Endothelial cell of umbilical vein (primary cell): ENCODE data around the gene SLC4A5. TPM values are rescaled to one million over a fixed set of nuclear protein-coding genes. Genes with fewer than 3 reads are reported as not detected.

ENCODE experiments used
- BruUV-seq: library from RNA; stranded (reverse); fragments of 400-500 nt; replicated peaks from 2 replicates; lab custom pipeline; 2021; lab: Mats Ljungman, UMichigan
- CTCF ChIA-PET: fragments of 300-600, 350-600 bp; sonication (Branson Sonifier 250); formaldehyde crosslinking; loops from one replicate; lab custom pipeline; 2021; ENCODE audit warnings: antibody characterized with exemption, inconsistent platforms; lab: Charles Lee
- POLR2A ChIA-PET: fragments of 300-600, 350-600 bp; sonication (Branson Sonifier 250); formaldehyde crosslinking; loops from one replicate; lab custom pipeline; 2021; ENCODE audit warnings: antibody characterized with exemption, inconsistent platforms; lab: Charles Lee
- DNase-seq: peaks from one replicate; pipeline ENCODE4 v3.0.0-alpha.2; 2011; ENCODE audit warnings: low read depth, low spot score
- FAIRE-seq: peaks from 2 replicates; lab custom pipeline; 2011; peaks lifted over from hg19 to GRCh38; lab: Jason Lieb, UNC
- H2AFZ ChIP-seq: 2 replicates; pipeline ENCODE4 v1.6.0; 2012; ENCODE audit warnings: low read depth, low read length, control low read depth, inconsistent platforms
- H3K27ac ChIP-seq: 2 replicates; pipeline ENCODE4 v1.5.1; 2011; ENCODE audit warnings: low read depth, mild to moderate bottlenecking, control low read depth, low read length, moderate library complexity; ENCODE audit not compliant: insufficient read depth
- H3K27me3 ChIP-seq, 2 experiments: 2 replicates each; pipeline versions ENCODE4 v1.6.0 to v1.6.1; 2011; ENCODE audit warnings: low read length in 2 of 2, mixed read lengths in 1 of 2; ENCODE audit not compliant: control insufficient read depth in 2 of 2, insufficient read depth in 2 of 2
- H3K36me3 ChIP-seq, 2 experiments: 2 replicates in 1 of 2; 3 replicates in 1 of 2; pipeline ENCODE4 v1.5.1; 2011; ENCODE audit warnings: low read length in 2 of 2, mild to moderate bottlenecking in 1 of 2, moderate library complexity in 1 of 2; ENCODE audit not compliant: control insufficient read depth in 2 of 2, insufficient read depth in 2 of 2; ENCODE audit errors: extremely low read depth in 1 of 2
- H3K4me1 ChIP-seq: 3 replicates; pipeline ENCODE4 v1.5.1; 2011; ENCODE audit warnings: mild to moderate bottlenecking, low read length; ENCODE audit not compliant: control insufficient read depth, insufficient read depth; ENCODE audit errors: extremely low read depth
- H3K4me2 ChIP-seq: 2 replicates; pipeline ENCODE4 v1.6.1; 2011; ENCODE audit warnings: low read length, control low read depth, mixed read lengths; ENCODE audit not compliant: insufficient read depth
- H3K4me3 ChIP-seq, 3 experiments: fragments of 200-600 bp in 1 of 3; sonication (generic), shearing (Covaris generic) in 1 of 3; replicated peaks in 1 of 3; 2 replicates each; pipeline ENCODE4 v1.5.1; 2011 to 2016; ENCODE audit warnings: control low read depth in 3 of 3, low read length in 3 of 3, mild to moderate bottlenecking in 2 of 3, inconsistent platforms in 1 of 3, low read depth in 1 of 3, moderate library complexity in 1 of 3; ENCODE audit not compliant: insufficient read depth in 1 of 3
- H3K79me2 ChIP-seq: 2 replicates; pipeline ENCODE4 v1.6.0; 2012; ENCODE audit warnings: low read length, inconsistent platforms; ENCODE audit not compliant: control insufficient read depth, insufficient read depth
- H3K9ac ChIP-seq: replicated peaks from 2 replicates; pipeline ENCODE3; 2011; ENCODE audit warnings: low read length, control low read depth; ENCODE audit not compliant: insufficient read depth; ENCODE audit errors: extremely low read depth
- H3K9me1 ChIP-seq: replicated peaks from 3 replicates; pipeline ENCODE4 v1.6.0; 2011; ENCODE audit warnings: mild to moderate bottlenecking, low read length; ENCODE audit not compliant: control insufficient read depth, insufficient read depth; ENCODE audit errors: extremely low read depth
- H3K9me3 ChIP-seq: replicated peaks from 2 replicates; pipeline ENCODE4 v1.5.1; 2012; ENCODE audit warnings: low read length, inconsistent platforms; ENCODE audit not compliant: control insufficient read depth, insufficient read depth
- H4K20me1 ChIP-seq: replicated peaks from 2 replicates; pipeline ENCODE3; 2011; ENCODE audit warnings: mild to moderate bottlenecking, low read length; ENCODE audit not compliant: control insufficient read depth, insufficient read depth; ENCODE audit errors: extremely low read depth
- EZH2 ChIP-seq: IDR thresholded peaks from 2 replicates; pipeline ENCODE4 v1.6.1; 2012; ENCODE audit warnings: borderline replicate concordance, low read depth, mild to moderate bottlenecking, moderate library complexity, low read length, inconsistent platforms; ENCODE audit not compliant: severe bottlenecking
- FOS ChIP-seq: IDR thresholded peaks from 2 replicates; pipeline ENCODE4 v1.6.1; 2011; ENCODE audit warnings: mild to moderate bottlenecking, low read length, moderate library complexity, borderline replicate concordance; ENCODE audit not compliant: insufficient read depth
- JUN ChIP-seq: IDR thresholded peaks from 2 replicates; pipeline ENCODE4 v1.6.1; 2011; ENCODE audit warnings: borderline replicate concordance, low read depth; ENCODE audit not compliant: insufficient read length, insufficient read depth
- POLR2A ChIP-seq: IDR thresholded peaks from 2 replicates; pipeline ENCODE4 v1.6.1; 2012; ENCODE audit warnings: low read depth, mild to moderate bottlenecking, control low read depth, low read length
- POLR2AphosphoS5 ChIP-seq: IDR thresholded peaks from 2 replicates; pipeline ENCODE4 v1.6.1; 2012; ENCODE audit warnings: low read depth, mild to moderate bottlenecking, control low read depth, low read length, moderate library complexity; ENCODE audit not compliant: insufficient read depth
- dilution Hi-C: fragments of 300-500 bp; cut with MboI; formaldehyde crosslinking; loops from one replicate; pipeline ENCODE4 v1.15.0; 2019; ENCODE audit warnings: low sequenced_read_pairs; ENCODE audit not compliant: extremely low pct_ligation_motif_present
- intact Hi-C: fragments of 100-400 bp; cut with micrococcal nuclease; formaldehyde crosslinking; loops from one replicate; pipeline ENCODE4 v1.10.0; 2022
- polyA plus RNA-seq, 4 experiments: library from polyadenylated mRNA; depleted of rRNA in 3 of 4; stranded (reverse) in 3 of 4; unstranded in 1 of 4; fragments of >200 nt; gene quantifications; 2 replicates each; pipeline versions ENCODE4 v1.2.1 to v1.2.3, GENCODE V29; 2011 to 2012; ENCODE audit warnings: missing spikeins in 1 of 4
- total RNA-seq: library from RNA; stranded (reverse); gene quantifications from 2 replicates; pipeline ENCODE4 v1.2.3, GENCODE V29; 2021

The SLC4A5 gene
- total and polyA plus RNA-seq, 2 donors (not counting 3 experiments of a cell fraction or from before 2014, with no cell fraction given), result 0.12 to 0.97 TPM

DNA sequence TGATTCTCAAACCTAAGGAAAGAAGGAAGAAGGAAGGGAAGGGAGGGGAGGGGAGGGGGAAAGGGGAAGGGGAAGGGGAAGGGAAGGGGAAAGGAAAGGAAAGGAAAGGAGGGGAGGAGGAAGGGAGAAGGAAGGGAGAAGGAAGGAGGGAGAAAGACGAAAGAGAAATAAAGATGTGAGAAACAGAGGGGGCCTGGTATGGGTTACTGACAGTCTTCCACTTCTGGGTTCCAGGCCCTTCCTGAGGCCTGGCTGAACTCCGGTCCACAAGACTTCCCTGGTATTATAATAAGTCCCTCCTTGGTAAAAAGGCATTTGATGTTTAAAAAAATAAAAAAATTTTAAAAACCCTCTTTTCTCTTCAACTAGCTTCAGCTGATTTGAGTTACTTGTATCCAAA lies 17.4 kb downstream of the SLC4A5 start:
- Histone ChIP-seq H3K27me3 (peaks cover 9 to 14% of the 10 kb centered on the region in 2 experiments), H2AFZ (no peak overlapping the region), H3K9ac (no peak overlapping the region), H3K4me3 (no peak overlapping the region), H3K4me2 (no peak overlapping the region), H3K4me1 (no peaks in the 10 kb centered on the region), H4K20me1 (no peaks in the 10 kb centered on the region), H3K27ac (no peak overlapping the region), H3K36me3 (no peaks in the 10 kb centered on the region), H3K79me2 (no peaks in the 10 kb centered on the region), H3K9me3 (no peaks in the 10 kb centered on the region), H3K9me1 (no peaks in the 10 kb centered on the region)
- no peak for DNase-seq
- FAIRE-seq, result no peak
- CTCF ChIA-PET, result interaction anchor here (1.8 to 8.9 kb wide), 3 partner anchors 9 to 76 kb away, joined by 8 to 110 read pairs (median 14); no protein-coding TSS in a partner anchor
- intact Hi-C loops (no loop called here), dilution Hi-C loops (no loop called here)
- TF ChIP-seq JUN, result no peak
- no peak for TF ChIP-seq FOS
- BruUV-seq, result no TSS peak
- POLR2A ChIA-PET, result no interaction called here

GRCh38 chr2:74321737-74322136 lies 21.5 kb downstream of the SLC4A5 start:
- H3K9me3 ChIP-seq, result no peaks in the 10 kb centered on the region
- no peak overlapping the region for H3K4me2 ChIP-seq
- dilution Hi-C loops, result no loop called here
- H4K20me1 ChIP-seq, result no peaks in the 10 kb centered on the region
- no peaks in the 10 kb centered on the region for H3K79me2 ChIP-seq
- H3K9me1 ChIP-seq, result no peaks in the 10 kb centered on the region
- POLR2A ChIA-PET, result no interaction called here
- no peak overlapping the region for H3K9ac ChIP-seq
- FAIRE-seq, result no peak
- no peak overlapping the region for H3K4me3 ChIP-seq
- BruUV-seq, result no TSS peak
- TF ChIP-seq POLR2AphosphoS5, result no peak
- TF ChIP-seq POLR2A, result no peak
- TF ChIP-seq EZH2, result no peak
- H2AFZ ChIP-seq, result no peak overlapping the region
- no peak for DNase-seq
- H3K36me3 ChIP-seq, result no peaks in the 10 kb centered on the region
- CTCF ChIA-PET, result interaction anchor here (8.9 kb wide), 1 partner anchor 13 kb away, joined by 110 read pairs; no protein-coding TSS in a partner anchor
- H3K27me3 ChIP-seq, result peaks cover 9 to 11% of the 10 kb centered on the region in 2 experiments
- no peak overlapping the region for H3K27ac ChIP-seq
- intact Hi-C loops, result no loop called here
- H3K4me1 ChIP-seq, result no peaks in the 10 kb centered on the region
